GM12873 (cell line): ENCODE data around the gene PAX1.

Source experiments
- TF ChIP-seq, protein P1 (sequence below): IDR thresholded peaks from 2 replicates; pipeline ENCODE4 v1.5.1; 2012; ENCODE audit warnings: low read depth, mild to moderate bottlenecking, moderate library complexity, low read length, control low read depth; ENCODE audit not compliant: insufficient read depth; ENCODE audit errors: missing control alignments

Gene PAX1

DNA sequence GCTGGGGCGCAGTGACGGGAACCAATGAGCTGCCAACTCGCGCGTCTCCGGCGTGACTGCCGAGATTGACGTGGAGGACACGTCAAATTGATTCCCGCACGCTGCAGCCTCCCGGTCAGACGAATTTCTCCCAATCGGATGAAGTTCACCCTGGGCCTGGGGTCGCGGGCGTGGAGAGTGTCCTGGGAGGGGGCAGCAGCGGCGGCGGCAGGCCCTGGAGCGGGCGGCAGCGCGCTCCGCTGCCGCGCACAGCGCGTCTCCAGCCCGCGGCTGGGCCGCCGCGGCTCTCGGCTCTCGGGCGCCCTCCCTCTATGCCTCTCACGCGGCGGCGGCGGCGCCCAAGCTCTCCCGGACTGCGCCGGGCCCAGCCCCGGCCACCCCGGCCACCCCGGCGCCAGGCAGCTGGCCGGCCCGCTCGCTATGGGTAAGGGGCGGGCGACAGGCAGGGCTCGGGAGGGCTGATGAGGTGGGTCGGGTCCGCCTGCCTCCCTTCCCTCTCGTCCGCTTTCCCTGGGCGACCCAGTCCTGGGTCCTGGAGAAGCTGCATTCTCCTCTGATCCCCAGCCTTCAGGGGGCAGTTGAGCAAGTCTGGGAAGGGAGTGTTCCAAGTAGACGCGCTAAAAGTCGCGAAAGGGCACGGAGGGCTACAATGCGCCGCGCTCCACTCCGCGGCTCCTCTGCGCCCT, at the start of gene PAX1:
TSS of gene PAX1 (plus strand) at position 90 of the 686 bp plus-strand sequence. CDS start at position 139, 49 bp downstream.
- TF ChIP-seq, protein P1, sequence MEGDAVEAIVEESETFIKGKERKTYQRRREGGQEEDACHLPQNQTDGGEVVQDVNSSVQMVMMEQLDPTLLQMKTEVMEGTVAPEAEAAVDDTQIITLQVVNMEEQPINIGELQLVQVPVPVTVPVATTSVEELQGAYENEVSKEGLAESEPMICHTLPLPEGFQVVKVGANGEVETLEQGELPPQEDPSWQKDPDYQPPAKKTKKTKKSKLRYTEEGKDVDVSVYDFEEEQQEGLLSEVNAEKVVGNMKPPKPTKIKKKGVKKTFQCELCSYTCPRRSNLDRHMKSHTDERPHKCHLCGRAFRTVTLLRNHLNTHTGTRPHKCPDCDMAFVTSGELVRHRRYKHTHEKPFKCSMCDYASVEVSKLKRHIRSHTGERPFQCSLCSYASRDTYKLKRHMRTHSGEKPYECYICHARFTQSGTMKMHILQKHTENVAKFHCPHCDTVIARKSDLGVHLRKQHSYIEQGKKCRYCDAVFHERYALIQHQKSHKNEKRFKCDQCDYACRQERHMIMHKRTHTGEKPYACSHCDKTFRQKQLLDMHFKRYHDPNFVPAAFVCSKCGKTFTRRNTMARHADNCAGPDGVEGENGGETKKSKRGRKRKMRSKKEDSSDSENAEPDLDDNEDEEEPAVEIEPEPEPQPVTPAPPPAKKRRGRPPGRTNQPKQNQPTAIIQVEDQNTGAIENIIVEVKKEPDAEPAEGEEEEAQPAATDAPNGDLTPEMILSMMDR: no peak

DNA sequence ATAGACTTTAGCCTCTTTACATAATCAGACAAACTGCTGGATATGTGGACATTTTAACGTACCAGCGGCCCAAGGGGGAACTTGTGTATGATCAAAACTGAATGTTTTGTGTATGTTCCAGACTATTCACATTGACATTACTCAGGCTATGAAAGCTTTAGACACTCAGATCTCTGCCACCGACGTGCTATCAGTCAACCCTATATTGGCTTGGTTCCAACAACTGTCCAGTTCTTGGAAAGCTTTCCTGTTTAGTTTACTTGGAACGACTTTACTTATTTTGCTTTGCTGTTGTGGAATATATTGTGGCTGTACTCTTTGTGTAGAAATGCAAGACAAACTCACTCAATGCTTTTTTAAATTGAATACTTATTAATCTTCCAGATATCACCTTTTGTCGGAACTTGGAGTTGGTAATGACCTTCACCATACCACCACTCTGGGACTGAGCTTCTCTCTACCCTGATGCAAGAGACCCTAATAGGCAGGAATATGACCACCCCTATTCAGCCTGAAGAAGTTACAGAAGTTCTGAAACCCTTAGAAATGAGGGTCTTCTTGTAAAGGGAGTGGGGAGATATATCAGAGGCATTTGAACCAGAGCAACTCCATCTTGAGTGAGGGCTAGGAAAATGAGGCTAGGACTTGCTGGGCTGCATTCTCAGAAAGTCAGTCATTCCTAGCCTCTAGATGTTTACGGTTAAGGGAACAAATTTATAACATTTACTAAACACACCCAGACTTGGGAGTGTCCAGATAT, 49.0 kb upstream of the PAX1 start:
- TF ChIP-seq, protein P1: no peak

DNA sequence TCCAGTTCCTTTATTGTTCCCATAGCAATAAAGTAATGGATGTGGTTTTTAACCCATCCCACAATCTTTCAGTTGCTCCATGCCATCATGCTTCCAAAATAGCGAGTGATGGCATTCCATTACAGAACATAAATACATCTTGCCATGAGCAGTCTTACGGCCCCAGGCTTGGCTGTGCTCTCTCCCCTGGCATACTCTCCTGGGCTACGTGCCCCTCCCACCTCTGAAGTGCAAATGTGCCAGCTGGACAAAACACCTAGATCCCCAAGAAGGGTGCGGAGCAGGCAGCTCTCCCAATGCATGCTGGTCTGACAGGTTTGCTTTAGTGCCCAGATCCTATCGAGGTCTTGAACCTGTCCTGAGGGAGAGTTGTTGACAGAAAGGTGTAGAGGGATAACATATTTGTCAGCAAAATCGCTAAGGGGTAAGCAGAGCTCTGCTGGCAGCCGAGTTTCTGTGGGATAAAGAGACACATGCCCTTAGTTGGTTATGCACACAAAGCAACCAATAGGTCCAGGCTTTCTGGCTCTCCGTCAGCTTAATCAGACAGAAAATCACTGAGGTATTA, 43.9 kb upstream of the PAX1 start:
- TF ChIP-seq, protein P1: no peak

DNA sequence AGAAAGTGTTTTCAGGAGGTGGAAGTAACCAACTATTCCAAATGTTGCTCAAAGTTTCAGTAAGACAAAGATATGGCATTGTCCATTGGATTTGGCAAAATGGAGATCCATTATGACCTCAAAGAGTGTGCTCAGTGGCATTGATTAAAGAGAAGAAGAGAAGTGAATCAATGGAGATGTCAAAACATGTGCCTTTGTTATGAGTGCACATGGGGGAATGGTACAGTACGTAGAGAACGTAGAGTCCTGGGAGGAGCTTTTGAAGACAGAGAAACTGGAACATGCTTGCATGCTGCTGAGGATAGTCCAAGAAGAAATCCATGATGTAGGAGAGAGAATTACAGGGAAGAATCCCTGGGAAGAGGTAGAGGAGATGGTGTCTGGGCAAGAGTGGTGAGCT, 42.0 kb upstream of the PAX1 start:
- TF ChIP-seq, protein P1: no peak

DNA sequence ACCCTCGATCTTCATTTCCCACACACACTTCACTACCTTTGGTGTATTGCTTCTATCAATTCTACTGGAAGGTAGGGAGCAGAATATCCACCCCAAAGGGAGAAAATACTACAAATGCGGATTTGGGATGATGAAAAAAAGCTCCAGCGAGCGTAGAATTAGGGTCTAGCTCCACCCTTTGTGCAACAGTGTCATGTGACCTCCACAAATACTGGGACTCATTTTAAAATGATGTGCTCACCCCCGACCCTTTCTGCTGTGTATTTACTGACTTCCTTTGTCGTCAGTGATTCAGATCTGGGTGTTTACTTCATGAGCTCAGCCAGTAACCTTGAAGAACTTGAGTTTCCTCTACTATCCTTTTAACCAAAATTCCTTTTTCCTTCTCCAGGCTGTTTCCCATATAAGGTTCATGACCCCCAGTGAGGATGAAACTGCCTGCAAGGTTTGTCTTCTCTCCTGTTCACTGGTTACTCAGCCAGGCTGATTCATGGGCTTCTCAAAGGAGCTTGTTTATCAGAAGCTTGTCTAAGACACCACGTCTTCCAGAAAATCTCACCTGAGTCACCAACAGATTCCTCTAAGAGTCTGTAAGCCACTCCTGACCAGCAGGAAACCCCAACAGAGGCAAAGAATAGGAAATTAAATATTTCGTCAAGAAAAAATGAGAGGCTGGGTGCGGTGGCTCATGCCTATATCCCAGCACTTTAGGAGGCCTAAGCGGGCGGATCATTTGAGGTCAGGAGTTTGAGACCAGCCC, 39.6 kb upstream of the PAX1 start:
- TF ChIP-seq, protein P1: no peak

DNA sequence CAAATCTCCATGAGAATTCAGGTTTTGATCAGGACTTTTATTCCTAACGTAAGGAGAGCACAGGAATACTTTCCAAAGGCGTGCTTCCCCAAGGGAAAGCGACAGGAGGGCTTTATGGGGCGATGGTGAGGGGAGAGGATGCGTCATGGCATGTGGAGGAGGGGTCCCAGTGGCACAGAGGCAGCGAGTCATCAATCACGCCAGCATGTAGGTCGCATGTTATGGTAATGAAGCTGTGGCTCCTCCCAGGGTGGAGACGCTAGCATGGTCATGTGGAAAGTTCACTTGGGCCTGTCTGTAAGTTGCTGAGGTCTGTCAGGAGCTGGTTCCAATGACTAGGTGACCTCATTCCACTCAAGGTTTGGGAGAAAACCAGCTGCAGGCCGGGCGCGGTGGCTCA, 35.3 kb upstream of the PAX1 start:
- TF ChIP-seq, protein P1: no peak
